Fibroblast of the conjunctiva (primary cell): ENCODE measurements around the gene KAZN.

Source experiments
- DNase-seq: peaks from one replicate; pipeline ENCODE4 v3.0.0-alpha.2; 2010; ENCODE audit warnings: low read depth

Gene KAZN

DNA sequence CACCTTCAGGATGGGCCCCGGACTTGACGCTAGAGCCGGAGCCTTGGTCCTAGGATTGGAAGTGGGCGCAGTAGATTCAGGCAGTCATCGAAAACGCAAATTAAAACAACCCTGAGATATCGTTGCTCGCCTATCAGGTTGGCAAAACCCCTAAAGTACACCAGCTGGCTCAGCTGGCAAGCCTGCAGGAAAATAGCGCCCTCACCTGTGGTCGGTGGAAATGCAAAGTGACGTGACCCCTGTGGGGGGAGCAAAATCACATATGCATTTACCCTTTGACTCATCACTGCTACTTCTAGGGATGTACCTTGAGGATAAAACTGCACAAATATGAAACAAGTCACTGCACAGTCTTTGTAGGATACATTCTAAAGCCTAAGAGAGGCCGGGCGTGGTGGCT is 384.8 kb downstream of the KAZN start:
- no peak for DNase-seq

DNA sequence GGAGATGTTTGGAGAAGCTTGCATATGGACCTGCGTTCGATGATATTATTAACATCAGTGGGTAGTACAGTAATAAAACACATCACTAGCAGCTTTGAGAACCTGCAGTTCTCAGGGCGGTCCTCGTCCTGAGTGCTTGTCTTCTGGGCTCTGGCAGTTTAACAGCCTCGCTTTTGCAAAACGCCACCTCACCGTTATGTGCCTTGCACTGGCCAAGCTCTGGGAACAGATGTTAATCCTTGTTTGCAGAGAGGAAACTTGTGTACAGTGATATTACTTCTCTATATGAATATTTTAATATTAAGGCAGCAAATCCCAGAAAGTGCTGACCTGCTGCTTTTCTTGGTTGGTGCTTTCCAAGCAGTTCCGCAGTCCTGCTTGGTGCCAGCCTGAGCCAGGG is 387.7 kb downstream of the KAZN start:
- DNase-seq = no peak

DNA sequence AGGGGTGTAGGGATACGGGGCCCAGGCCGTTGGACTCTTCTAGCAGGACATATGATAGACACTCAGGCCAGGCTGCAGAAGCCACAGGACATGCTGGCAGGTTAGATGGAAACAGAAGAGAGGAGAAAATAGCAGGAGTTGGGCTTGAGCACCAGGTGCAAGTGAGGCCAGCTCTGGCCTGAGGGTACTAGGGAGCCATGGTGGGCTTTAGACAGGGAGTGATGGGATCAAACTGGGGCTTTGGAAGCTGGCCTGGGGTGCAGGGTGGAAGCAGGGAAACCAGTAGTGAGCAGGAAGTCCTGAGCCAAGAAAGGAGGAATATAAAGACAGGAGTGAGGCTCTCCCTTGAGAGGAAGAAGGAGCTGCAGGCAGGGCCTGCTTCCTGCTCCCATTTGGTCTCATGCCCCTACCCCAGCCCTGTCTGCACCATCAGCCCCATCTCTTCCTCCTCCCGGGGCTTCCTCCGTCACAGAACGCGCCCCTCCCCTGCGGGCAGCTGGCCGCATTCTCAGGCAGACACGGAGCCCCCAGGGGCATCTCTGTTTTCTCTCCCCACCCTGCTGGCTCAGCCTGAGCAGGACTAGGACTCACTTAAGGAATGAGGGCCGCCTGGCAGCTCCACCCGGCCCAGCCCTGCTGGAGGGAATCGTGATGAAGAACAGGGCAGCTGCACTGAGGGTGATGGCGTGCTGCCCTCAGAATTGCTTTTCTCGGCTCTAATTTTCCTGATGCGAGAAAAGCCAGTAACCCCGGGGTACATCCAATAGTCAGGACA is 389.5 kb downstream of the KAZN start:
- no peak for DNase-seq

DNA sequence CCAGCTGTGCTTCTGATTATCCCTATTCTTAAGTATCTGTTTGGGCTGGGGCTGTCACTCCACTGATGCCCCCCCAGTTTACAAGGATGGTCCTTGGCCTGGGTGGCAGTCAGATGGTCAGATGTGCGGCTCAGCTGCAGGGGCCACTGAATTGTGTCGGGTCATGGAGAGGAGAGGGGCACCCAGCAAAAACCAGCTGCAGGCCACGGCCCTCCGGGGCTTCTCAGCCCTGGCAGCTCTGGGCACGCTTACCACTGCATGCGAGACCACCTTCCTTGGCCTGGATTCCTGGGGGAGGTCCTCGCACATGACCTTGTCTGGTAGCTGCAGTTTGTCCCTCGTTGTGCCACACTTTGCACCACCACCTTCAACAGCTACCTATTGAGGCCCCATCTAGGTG is 390.2 kb downstream of the KAZN start:
- DNase-seq = no peak

DNA sequence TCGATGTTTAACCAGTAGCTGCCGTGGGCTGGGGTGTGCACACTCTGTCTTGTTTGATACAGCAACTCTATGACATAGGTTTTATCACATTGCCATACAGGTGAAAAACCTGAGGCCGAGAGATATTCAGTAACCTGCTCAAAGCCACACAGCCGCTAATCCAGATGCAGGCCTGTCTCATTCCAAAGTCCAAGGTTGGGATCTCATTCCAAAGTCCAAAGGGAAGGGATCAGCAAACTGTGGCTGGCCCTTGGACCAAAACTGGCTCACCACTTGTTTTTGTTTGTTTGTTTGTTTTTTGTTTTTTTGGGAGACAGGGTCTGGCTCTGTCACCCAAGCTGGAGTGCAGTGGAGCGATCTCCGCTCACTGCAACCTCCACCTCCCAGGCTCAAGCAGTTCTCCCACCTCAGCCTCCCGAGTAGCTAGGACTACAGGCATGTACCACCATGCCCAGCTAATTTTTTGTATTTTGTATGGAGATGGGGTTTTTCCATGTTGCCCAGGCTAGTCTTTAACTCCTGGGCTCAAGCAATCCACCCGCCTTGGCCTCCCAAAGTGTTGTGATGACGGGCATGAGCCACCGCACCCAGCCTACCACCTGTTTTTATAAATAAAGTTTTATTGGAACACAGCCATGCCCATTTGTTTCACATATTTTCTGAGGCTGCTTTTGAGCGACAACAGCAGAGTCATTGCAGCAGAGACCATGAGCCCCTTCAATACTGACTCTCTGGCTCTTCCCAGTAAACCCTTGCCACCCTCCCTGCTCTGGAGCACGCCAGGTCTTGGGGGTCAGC is 391.6 kb downstream of the KAZN start:
- DNase-seq = no peak

DNA sequence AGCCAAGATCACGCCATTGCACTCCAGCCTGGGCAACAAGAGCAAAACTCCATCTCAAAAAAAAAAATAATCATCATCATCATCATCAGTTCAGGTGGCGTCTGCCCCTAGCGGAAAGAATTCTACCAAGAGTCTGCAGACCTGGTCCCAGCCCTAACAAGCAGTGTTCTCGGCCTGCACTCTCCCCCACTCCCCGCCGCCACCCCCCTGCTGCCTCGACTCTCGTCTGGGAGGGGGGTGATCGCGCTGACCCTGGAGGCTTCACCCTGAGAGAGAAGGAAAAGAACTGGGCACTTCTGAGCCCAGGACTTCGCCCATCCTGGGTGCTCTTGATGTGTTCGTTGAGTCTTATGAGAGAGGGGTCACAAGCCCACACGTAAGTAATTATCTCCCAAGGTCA is 394.9 kb downstream of the KAZN start:
- no peak for DNase-seq

DNA sequence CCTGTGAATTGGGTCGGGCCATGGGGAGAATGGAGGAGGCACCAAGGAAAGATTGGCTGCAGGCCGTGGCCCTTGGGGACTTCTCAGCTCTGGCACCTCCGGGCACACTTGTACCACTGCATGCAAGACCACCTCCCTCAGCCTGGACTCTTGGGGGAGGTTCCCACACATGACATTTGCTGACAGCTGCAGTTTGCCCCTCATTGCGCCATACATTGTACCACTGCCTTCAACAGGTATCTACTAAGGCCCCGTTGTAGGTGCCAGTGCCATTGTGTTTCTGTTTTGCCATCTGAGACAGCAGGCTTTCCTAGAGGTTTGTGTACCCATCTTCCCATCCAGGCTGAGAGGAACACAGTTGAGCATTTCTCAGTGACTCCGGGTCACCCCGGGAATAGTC is 395.7 kb downstream of the KAZN start:
- DNase-seq = no peak

DNA sequence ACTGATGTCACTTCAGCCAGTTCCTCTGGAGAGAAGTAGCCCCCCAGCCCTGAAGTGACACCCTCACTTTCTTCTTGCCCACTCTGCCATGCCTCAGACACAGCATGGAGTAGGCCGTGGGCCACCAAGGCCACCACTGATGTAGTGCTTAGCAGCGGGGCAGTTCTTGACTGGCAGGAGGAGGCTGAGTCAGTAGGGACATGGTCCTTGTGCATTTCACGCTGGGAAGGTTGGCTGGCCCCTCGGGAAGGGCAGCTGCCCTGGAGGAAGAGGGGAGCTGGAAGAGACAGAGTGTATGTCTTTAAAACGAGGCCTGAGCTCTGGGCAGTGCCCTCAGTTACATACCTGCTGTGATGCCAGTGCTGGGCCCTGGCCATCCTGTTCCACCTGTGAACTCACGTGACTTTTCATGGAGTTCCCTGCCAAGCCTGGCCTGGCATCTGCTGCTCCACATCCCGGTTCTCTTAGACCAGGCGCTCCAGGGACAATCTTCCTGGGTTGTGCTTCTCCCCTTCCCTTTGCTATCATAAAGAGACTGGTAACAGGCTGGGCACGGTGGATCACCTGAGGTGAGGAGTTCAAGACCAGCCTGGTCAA is 396.5 kb downstream of the KAZN start:
- no peak for DNase-seq

DNA sequence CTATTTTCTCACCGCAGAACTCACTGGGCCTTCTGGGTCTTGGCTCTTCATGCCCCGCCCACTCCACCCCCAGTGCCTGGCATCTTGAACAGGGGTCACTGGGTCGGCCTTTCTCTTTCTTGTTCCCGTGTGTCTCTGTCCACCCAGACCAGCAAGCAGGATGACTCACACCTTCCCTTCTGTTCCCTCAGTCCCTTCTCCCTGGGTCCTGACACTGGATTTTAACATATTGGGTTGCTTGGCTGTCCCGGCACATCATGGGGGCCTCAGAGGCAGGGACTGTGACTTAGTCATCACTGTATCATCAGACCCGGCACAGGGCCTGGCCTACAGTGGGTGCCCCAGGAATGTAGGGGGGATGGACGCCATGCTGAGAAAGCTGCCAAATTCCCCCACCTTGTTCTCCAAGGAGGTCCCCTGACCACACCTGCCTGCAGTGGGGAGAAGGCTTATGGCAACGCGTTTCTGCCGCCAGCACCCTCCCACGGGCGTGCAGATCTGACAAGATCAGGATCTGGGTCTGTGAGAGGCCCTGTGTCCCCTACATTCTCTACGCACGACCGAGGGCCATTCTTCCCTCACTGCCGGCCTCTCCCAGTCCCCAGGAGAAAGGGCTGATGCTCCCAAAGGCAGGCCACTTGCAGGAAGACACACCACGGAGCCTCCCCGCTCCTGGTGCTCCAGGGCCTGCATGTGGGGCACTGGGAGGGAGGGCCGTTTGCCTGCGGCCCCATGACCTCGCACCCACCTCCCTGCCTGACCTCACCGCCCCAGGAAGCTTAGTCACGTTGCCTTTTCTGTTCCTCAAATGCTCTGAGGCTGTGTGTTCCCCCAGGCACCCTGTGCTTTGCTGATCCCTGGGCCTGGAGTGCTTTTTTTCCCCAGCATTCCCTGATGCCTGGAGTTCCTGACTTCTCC is 397.9 kb downstream of the KAZN start:
- DNase-seq = peak; percentile 36

DNA sequence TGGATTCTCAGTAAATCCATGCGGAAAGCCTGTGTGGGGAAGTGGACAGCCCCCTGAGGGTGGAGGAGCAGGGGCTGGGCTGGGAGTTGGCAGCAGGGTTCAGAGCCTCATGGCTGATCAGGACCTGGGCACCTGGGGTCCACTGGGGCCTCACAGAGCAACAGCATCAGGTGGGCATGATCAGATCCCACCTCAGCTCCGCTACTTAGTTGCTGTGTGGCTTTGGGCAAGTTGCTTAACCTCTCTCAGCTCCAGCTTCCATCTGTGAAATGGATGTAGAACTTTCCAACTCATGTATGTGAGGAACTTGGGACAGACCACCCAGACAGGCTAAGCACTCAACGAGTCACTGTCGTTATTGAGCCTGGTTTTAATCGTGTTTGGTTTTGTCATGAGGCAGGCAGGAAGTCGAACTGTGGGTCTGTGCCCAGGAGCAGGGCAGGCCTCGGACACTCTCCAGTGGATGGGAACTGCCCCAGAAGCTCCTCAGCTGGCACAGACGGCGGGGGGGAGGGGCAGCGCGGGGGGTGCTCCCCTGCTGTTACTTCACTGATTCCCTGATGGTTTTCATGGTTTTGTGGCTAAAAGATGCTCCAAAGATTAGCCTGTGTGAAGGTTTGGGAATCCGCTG is 399.3 kb downstream of the KAZN start:
- no peak for DNase-seq

DNA sequence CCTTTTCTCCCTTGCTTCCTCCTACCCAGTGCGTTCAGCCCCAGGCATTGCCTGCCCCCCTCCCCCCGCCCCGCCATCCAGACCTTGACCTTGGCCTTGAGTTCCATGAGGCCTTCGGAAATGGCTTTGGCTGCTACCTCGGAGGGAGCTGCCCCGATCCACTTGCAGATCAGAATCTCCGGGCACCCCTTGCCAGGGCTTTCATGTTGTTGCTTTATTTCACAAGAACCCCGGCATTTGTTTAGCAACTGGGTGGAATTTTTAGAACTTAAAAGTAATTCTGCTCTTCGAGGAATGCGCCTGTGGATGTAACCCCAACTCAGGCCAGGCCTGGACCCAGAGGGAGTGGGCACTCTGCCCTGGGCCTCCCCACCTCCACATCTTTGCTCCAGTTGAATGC is 401.0 kb downstream of the KAZN start:
- DNase-seq = no peak

DNA sequence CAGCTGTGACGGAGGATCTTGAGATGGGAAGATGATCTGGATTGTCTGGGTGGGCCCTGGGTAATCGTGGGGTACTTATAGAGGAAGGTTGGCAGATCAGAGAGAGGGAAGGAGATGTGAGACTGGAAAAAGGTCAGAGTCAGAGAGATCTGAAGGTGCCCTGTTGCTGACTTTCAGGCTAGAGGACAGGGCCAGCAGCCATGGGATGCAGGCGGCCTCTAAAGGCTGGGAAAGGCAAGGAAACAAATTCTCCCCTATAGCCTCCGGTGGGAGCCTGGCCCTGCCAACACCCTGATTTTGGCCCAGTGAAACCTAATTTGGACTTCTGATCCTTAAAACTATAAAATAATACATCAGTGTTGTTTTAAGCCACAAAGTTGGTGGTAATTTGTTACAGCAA is 401.5 kb downstream of the KAZN start:
- DNase-seq = no peak

DNA sequence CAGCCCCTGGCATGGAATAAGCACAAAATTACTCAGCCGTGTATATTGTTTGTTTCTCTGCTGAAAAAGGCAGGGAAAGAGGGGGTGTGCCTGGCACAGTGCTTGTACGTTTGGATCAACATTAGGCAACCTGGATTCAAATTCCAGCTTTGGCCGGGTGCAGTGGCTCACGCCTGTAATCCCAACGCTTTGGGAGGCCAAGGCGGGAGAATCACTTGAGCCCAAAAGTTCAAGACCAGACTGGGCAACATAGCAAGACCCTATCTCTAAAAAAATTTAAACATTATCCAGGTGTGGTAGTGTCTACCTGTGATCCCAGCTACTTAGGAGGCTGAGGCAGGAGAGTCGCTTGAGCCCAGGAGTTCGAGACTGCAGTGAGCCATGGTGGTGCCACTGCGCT is 402.2 kb downstream of the KAZN start:
- DNase-seq = no peak

DNA sequence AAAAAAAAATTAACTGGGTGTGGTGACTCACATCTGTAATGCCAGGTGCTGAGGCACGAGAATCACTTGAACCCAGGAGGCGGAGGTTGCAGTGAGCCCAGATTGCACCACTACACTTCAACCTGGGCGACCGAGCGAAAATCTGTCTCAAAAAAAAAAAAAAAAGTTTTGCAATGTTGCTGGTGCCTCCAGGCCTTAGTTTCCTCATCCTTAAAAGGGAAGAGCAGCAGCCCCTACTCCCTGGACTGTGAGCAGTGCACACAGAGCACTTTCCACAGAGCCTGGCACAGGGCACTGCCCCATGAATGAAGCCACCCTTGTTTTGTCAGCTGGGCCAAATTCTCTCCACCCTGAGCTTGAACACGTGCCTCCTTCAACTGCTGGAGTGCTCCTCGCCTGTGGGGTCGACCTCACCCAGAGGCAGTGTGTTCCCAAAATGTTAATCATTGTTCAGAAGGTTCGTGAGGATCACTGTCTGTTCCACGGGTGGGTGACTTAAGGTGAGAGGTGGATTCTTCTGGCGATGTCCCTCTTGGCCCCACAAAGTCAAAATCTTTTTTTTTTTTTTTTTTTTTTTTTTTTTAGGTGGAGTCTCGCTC is 402.9 kb downstream of the KAZN start:
- no peak for DNase-seq

DNA sequence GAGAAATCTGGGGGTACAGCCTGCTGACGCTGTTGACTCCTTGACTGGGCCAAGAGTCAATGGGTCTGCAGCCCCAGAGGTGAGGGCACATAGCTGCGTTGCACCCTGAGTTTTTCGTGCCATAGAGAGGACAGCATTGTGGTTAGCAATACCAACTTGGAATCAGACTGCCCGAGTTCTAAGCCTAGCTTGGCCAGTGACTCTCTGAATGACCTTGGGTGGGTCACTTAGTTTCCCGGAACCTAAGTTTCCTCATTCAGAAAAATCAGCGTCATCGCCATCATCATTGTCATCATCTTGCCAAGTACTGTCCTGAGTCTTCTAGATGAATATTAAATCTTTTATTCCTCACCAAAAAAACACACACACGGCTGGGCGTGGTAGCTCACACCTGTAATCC is 403.8 kb downstream of the KAZN start:
- no peak for DNase-seq

DNA sequence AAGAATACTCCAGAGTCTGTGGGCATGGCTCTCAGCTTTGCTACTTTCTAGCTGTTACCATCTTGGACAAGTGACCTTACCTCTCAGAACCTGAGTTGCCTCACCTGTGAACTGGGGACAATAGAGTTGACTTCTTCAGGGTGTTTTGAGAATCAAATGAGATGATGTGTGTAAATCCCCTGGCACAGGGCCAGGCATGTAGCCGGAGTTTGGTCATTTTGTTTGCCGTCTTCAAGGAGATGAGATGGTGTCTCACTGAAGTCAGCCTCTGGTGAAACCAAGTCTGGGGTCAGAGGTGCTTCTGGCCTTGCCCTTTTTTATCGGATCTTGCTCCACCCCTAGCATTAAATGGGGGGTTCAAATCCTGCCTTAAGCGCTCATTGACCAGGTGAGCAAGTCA is 405.9 kb downstream of the KAZN start:
- DNase-seq = no peak

DNA sequence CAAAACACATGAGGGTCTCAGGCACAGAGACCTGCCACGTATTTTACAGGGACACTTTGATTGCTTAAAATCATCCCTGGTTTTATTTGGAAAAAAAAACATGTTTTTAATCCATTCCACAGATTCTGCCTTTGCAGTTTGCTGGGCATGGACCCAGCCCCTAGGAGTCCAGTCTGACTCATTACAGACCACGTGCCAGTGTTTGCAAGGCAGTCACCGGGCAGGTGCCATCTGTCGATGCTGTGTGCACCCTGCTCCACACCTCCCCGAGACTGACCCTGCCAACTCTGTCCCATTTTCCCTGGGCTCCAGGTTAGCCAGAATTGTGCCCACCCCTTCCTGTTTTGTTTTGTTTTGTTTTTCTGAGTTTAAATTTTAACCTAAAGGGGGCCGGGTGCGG is 406.6 kb downstream of the KAZN start:
- no peak for DNase-seq

DNA sequence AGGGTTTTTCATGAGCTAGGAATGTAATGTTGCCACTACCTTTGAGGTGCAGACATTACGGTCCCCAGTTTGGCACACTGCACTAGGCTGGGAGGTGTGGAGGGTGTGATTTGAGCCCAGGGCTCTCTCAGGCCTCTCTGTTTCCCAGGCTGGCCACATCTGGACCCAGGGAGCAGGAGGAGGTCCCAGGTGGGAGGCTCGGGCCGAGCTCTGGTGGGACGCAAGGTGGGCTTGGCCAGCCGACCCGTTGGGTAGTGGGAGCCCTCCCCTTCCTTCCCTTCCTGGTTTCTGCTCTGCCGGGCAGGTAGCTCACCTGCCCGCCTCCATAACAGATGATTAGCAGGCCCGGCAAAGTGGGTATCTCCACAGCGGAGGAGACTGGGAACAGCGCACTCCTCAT is 408.9 kb downstream of the KAZN start:
- no peak for DNase-seq

DNA sequence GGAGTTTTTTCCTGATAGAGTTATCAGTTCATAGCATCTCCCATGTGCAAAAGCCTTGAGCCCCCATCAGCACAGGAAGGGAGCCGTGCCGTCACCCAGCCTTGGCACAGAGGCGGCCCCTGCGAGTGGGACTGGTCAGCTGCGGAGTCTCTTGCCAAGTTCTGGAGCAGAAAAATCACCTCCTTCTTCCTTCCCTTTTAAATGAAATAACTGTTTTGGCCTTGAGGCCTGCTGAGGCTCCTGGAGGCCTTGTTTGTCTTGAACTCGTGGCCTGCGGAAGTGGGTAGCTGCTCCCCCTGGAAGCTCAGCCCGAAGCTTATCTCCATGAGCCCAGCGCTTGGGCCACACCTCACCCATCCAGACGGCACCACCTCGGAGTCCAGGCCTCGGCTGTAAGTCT is 409.4 kb downstream of the KAZN start:
- no peak for DNase-seq

DNA sequence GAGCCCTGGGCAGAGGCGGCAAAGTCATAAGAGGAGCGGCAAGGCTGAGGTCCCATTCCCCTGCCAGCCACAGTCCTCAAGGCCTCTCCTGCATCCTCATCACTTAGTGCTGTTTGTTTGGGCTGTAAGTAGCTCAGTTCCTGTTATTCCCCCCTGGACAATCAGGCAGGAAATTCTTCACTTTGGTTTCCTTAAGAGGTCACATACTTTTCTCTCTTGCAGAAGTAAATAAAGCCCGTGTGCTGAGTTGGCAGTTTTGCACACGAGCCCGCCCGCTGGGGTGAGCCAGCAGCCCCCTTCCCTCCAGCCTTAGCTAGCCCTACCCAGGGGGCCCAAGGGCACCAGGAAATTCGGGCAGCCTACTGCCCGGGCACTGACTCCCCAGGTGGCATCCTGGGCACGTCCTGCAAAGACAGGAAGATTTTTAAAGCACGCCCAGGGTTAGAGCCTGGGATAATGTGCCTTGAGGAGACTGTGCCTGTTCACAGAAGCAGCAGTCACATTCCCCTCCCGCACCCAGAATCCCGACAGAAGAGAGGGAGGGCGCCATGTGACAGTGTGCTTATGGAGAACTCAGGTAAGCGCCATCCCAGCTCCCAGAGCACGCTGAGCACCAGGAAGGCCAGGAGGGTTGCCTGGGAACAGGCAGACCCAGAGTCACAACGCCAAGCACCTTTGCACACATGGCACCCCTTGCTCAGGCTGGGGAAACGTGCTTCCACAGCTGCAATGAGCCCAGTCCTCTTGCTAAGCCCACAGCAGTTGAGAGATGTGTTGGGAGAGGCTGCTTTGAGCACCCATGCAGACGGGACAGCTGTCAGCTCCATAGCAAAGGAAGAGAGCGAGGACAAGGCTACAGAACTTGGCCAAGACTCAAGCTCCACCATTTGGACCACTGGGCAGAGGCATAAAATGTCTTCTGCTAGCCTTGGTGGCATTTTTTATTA is 410.6 kb downstream of the KAZN start:
- no peak for DNase-seq
